ENCODE measurements around the gene MRPS23.

MRPS23 gene

GRCh38 chr17:57873261-57874057 is 23.6 kb upstream of the MRPS23 start:
- Mint-ChIP-seq H3K9me3 (no peaks in the 10 kb centered on the region), H3K4me3 (no peak overlapping the region), H3K36me3 (no peaks in the 10 kb centered on the region), H3K4me1 (peaks cover 11% of the 10 kb centered on the region), H3K27me3 (peaks cover 22% of the 10 kb centered on the region), H3K27ac (no peak overlapping the region)
- no peak for ATAC-seq (ENCODE audit: low read depth)
- DNase-seq (ENCODE audit: low spot score in 2 of 2), result no peak

- Mint-ChIP-seq H3K27me3 (peaks cover 22% of the 10 kb centered on the region), H3K4me1 (peaks cover 17% of the 10 kb centered on the region), H3K27ac (no peak overlapping the region), H3K36me3 (no peaks in the 10 kb centered on the region), H3K4me3 (no peak overlapping the region), H3K9me3 (no peaks in the 10 kb centered on the region)
- DNase-seq (ENCODE audit: low spot score in 2 of 2) (no peak), ATAC-seq (ENCODE audit: low read depth) (no peak)
Observed at GRCh38 chr17:57872536-57872935, 22.7 kb upstream of the MRPS23 start.

- ATAC-seq (ENCODE audit: low read depth) (no peak), DNase-seq (ENCODE audit: low spot score in 2 of 2) (no peak)
- H3K4me1 Mint-ChIP-seq, result peaks cover 24% of the 10 kb centered on the region
- H3K36me3 Mint-ChIP-seq, result no peaks in the 10 kb centered on the region
- peaks cover 22% of the 10 kb centered on the region for H3K27me3 Mint-ChIP-seq
- H3K27ac Mint-ChIP-seq, result no peak overlapping the region
- no peak overlapping the region for H3K4me3 Mint-ChIP-seq
- H3K9me3 Mint-ChIP-seq, result no peaks in the 10 kb centered on the region
Observed at GRCh38 chr17:57871863-57872262, 22.0 kb upstream of the MRPS23 start.

DNA sequence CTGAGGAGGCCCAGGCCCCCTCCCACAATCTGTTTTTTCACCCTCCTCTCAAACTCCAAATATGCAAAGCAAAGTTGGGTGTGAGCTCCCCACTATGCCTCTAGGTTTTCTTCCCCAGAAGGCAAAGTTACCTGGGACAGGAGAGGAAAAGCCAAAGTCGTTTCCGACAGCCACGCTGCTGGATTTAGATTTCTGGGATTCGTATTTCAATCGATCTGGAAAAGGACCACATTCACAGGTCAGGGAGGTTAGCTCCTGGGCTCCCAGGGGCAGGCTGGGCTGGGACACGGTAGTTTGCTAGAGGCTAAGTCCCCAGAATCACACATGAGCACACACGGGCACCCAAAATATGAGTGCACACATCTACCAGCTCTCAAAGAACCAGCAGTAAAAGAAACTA is 21.3 kb upstream of the MRPS23 start:
- no peaks in the 10 kb centered on the region for H3K36me3 Mint-ChIP-seq
- no peaks in the 10 kb centered on the region for H3K9me3 Mint-ChIP-seq
- no peak overlapping the region for H3K4me3 Mint-ChIP-seq
- H3K27me3 Mint-ChIP-seq, result peaks cover 19% of the 10 kb centered on the region
- ATAC-seq (ENCODE audit: low read depth), result no peak
- H3K4me1 Mint-ChIP-seq, result peaks cover 24% of the 10 kb centered on the region
- no peak for DNase-seq (ENCODE audit: low spot score in 2 of 2)
- no peak overlapping the region for H3K27ac Mint-ChIP-seq

GRCh38 chr17:57870283-57870635 is 20.4 kb upstream of the MRPS23 start:
- DNase-seq (ENCODE audit: low spot score in 2 of 2) (no peak), ATAC-seq (ENCODE audit: low read depth) (no peak)
- no peak overlapping the region for H3K27ac Mint-ChIP-seq
- peaks cover 24% of the 10 kb centered on the region for H3K4me1 Mint-ChIP-seq
- no peaks in the 10 kb centered on the region for H3K9me3 Mint-ChIP-seq
- H3K4me3 Mint-ChIP-seq, result no peak overlapping the region
- peaks cover 15% of the 10 kb centered on the region for H3K27me3 Mint-ChIP-seq
- H3K36me3 Mint-ChIP-seq, result no peaks in the 10 kb centered on the region

DNA sequence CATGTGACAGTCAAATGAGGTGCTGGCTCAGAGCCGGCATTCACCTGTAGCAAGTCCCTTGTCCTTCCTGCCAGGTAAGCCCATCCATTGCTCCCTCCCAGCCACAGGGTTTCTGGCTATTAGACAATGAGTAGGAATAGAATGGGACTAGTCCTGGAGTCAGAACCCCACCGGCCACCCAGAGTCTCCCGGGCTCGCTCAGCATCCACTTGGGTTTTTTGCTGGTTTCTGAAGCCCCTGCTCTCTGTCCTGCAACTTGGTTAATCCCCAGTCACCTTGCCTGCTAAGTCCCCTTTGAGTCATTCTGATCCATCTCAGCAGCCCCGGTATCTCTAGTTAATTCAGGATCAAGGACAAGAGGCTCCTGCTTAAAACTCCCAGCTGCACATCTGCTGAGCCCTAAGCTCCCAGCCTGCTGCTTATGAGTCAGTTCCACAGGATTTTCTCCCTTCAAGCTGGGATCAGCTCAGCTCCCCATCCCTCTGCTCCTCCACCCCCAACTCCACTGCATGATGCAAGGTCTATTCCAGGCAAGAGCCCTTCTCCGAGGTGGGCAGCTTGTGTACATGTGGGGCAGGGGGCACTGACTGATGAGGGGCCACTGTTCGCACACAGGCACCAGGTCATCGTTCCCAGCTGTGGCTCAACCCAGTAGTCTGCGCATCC is 19.9 kb upstream of the MRPS23 start:
- Mint-ChIP-seq H3K27ac (no peak overlapping the region), H3K4me3 (no peak overlapping the region), H3K9me3 (no peaks in the 10 kb centered on the region), H3K27me3 (peaks cover 16% of the 10 kb centered on the region), H3K36me3 (no peaks in the 10 kb centered on the region), H3K4me1 (peaks cover 24% of the 10 kb centered on the region)
- DNase-seq (ENCODE audit: low spot score in 2 of 2), result no peak
- ATAC-seq (ENCODE audit: low read depth), result no peak

GRCh38 chr17:57868910-57869616 is 19.2 kb upstream of the MRPS23 start:
- peaks cover 15% of the 10 kb centered on the region for H3K27me3 Mint-ChIP-seq
- DNase-seq (ENCODE audit: low spot score in 2 of 2), result no peak
- H3K4me1 Mint-ChIP-seq, result peaks cover 21% of the 10 kb centered on the region
- H3K4me3 Mint-ChIP-seq, result no peak overlapping the region
- H3K9me3 Mint-ChIP-seq, result no peaks in the 10 kb centered on the region
- H3K27ac Mint-ChIP-seq, result no peak overlapping the region
- ATAC-seq (ENCODE audit: low read depth), result no peak
- H3K36me3 Mint-ChIP-seq, result no peaks in the 10 kb centered on the region

DNA sequence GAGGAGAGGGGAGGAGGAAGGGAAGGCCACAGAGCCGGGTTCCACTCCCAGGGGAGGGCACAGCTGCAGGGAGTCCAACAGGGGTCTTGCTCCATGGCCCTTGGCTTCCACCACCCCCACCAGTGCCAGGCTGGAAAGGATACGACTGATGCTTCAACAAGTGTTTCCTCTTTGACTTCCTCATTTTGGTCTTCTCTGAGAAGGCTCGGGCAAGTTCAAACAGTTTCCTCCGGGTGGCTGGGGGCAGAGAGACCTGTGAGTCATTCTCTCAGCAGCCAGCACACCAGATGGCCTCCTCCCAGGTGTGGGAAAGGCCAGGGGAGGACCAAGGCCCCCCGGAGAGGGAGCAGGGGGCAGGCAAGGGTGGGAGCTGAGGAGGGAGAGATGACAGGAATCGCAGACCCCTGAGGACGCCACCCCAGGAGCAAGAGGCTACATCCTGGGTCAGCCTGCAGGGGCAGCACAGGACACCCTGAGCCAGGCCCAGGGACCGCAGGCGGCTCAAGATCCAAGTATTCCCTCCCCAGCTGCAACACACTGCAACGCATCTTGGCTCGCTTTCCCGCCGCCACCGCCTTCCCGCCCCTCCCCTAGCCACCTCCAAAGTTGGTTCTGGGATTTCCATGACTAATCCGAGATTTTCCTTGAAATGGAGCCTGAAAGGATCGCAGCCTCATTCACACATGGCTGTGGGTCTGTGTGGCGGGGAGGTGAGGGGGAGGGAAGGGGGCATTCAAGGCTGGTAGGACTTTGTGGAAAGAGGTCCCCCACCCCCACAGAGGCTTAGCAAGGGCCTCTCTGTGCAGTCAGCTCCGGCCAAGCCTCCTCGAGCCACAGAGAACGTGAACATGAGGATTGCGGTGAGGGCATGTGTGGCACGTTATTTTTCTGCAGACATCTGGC is 18.4 kb upstream of the MRPS23 start:
- Mint-ChIP-seq H3K27ac (no peak overlapping the region), H3K4me3 (no peak overlapping the region)
- peak; percentile 98 for ATAC-seq (ENCODE audit: low read depth)

GRCh38 chr17:57867126-57867525 is 17.3 kb upstream of the MRPS23 start:
- Mint-ChIP-seq H3K4me1 (peaks cover 18% of the 10 kb centered on the region), H3K9me3 (no peaks in the 10 kb centered on the region), H3K27me3 (peaks cover 13% of the 10 kb centered on the region), H3K36me3 (no peaks in the 10 kb centered on the region), H3K4me3 (no peak overlapping the region), H3K27ac (no peak overlapping the region)
- ATAC-seq (ENCODE audit: low read depth), result no peak
- DNase-seq (ENCODE audit: low spot score in 2 of 2), result no peak

More for the DNA sequence above, 18.4 kb upstream of the MRPS23 start:
- Mint-ChIP-seq H3K36me3 (no peaks in the 10 kb centered on the region), H3K4me1 (peaks cover 19% of the 10 kb centered on the region), H3K9me3 (no peaks in the 10 kb centered on the region), H3K27me3 (peaks cover 13% of the 10 kb centered on the region)
- peak; percentile 56 to 62 for DNase-seq (ENCODE audit: low spot score in 2 of 2)

DNA sequence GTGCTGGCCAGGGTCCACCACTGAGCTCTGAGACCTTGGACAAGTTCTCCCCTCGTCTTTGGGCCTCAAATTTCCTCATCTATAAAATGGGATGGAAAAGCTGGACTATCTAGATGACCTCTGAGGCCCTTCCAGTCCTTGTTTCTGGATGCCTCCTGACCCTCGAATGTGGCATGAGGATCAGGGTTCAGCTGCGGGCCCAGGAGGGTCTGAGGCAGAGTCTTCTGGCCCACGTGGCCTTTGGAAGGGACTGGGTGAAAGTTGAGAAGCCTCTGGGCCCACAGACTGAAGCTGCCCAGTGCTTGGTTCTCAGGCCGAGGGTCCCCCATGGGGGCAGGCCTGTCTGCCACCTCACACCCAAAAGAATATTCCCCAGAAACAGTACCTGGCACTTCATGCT is 16.9 kb upstream of the MRPS23 start:
- H3K27me3 Mint-ChIP-seq, result peaks cover 11% of the 10 kb centered on the region
- no peak overlapping the region for H3K27ac Mint-ChIP-seq
- DNase-seq (ENCODE audit: low spot score in 2 of 2) (no peak), ATAC-seq (ENCODE audit: low read depth) (no peak)
- H3K36me3 Mint-ChIP-seq, result no peaks in the 10 kb centered on the region
- H3K9me3 Mint-ChIP-seq, result no peaks in the 10 kb centered on the region
- H3K4me3 Mint-ChIP-seq, result no peak overlapping the region
- peaks cover 18% of the 10 kb centered on the region for H3K4me1 Mint-ChIP-seq

DNA sequence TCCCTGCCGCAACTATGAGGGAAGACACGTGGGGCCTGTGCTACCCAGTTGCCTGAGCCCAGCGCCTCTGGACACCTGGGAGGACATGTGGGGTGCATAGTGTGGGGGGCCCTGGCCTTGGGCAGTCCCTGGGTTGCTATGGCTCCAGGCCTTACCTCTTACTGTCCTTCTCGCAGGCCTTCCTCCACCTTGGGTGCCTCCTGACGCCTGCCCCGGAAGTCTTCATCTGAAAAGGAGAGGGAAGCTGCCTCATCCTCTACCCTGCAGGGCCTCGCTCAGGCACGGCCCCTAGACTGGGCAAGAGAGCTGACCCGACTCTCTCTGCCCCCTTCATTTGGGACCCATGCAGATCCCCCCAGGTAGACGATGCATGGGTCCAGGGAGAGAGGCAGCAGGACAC is 16.5 kb upstream of the MRPS23 start:
- H3K9me3 Mint-ChIP-seq, result no peaks in the 10 kb centered on the region

DNA sequence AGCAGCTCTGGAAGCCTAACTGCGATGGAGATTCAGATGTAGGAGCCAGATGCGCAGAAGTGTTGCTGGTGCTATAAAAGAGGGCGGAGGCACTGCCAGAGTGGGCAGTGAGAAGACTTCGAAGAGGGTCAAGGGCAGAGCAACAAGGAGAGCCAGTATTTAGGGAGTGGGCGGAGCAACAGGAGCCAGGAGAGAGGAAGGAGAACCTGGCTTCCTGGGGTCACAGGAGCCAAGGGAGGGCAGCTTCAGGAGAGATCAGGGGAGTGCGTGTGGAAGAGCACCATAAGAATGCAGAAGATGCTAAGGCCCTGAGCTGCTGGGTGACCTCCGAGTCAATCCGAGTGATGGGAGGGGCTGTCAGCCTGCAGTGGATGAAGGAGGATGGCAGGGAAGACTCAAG is 14.4 kb upstream of the MRPS23 start:
- Mint-ChIP-seq H3K4me1 (peaks cover 26% of the 10 kb centered on the region), H3K27me3 (peaks cover 16% of the 10 kb centered on the region), H3K27ac (no peak overlapping the region), H3K36me3 (no peaks in the 10 kb centered on the region), H3K9me3 (no peaks in the 10 kb centered on the region), H3K4me3 (no peak overlapping the region)
- ATAC-seq (ENCODE audit: low read depth), result no peak
- DNase-seq (ENCODE audit: low spot score in 2 of 2), result no peak

More for the DNA sequence above, 16.5 kb upstream of the MRPS23 start:
- Mint-ChIP-seq H3K4me3 (no peak overlapping the region), H3K36me3 (no peaks in the 10 kb centered on the region), H3K4me1 (peaks cover 18% of the 10 kb centered on the region), H3K27me3 (peaks cover 11% of the 10 kb centered on the region), H3K27ac (no peak overlapping the region)
- DNase-seq (ENCODE audit: low spot score in 2 of 2) (no peak), ATAC-seq (ENCODE audit: low read depth) (no peak)

GRCh38 chr17:57862694-57863667 is 13.1 kb upstream of the MRPS23 start:
- ATAC-seq (ENCODE audit: low read depth) (no peak), DNase-seq (ENCODE audit: low spot score in 2 of 2) (no peak)
- no peaks in the 10 kb centered on the region for H3K9me3 Mint-ChIP-seq
- H3K4me3 Mint-ChIP-seq, result no peak overlapping the region
- H3K36me3 Mint-ChIP-seq, result no peaks in the 10 kb centered on the region
- H3K27me3 Mint-ChIP-seq, result peaks cover 16% of the 10 kb centered on the region
- peaks cover 20% of the 10 kb centered on the region for H3K4me1 Mint-ChIP-seq
- H3K27ac Mint-ChIP-seq, result no peak overlapping the region
